PC-9 (cell line): ENCODE results near the gene SPDYE17. TPM values are rescaled to one million over a fixed set of nuclear protein-coding genes. Genes with fewer than 3 reads are reported as not detected.
"Not testable (repeated sequence)": the region's sequence is repeated elsewhere in the genome, so short reads cannot be mapped to it uniquely, and the experiment has no call there.

ENCODE experiments used
- BruUV-seq: library from RNA; stranded (reverse); fragments of 400-500 nt; replicated peaks from 2 replicates; lab custom pipeline; 2021; lab: Mats Ljungman, UMichigan
- CTCF ChIA-PET: fragments of 300-600 bp; sonication (Branson Sonifier 250); formaldehyde crosslinking; loops from one replicate; lab custom pipeline; 2022; ENCODE audit warnings: antibody characterized with exemption; lab: Charles Lee
- POLR2A ChIA-PET: fragments of 300-600 bp; sonication (Branson Sonifier 250); formaldehyde crosslinking; loops from one replicate; lab custom pipeline; 2022; ENCODE audit warnings: antibody characterized with exemption; ENCODE audit not compliant: unreplicated experiment; lab: Charles Lee
- DNase-seq, 2 experiments: peaks; one replicate each; pipeline versions ENCODE4 v3.0.0 to v3.0.0-alpha.2; 2015 to 2022; ENCODE audit warnings: mixed read lengths in 1 of 2
- H2AFZ ChIP-seq: fragments of 200-600 bp; sonication (generic); 2 replicates; pipeline ENCODE4 v1.8.1; 2017; ENCODE audit warnings: antibody characterized with exemption
- H3F3A ChIP-seq: fragments of 200-600 bp; sonication (generic); 2 replicates; pipeline ENCODE4 v1.8.1; 2017; ENCODE audit warnings: antibody characterized with exemption, mild to moderate bottlenecking, low read depth; ENCODE audit not compliant: insufficient read depth
- H3K27ac ChIP-seq: fragments of 200-600 bp; sonication (generic); 2 replicates; pipeline ENCODE4 v1.6.1; 2016; ENCODE audit warnings: mixed run types
- H3K27me3 ChIP-seq: fragments of 200-600 bp; sonication (generic); 2 replicates; pipeline ENCODE4 v1.6.1; 2016; ENCODE audit warnings: low read depth, mixed run types; ENCODE audit not compliant: insufficient read depth
- H3K36me3 ChIP-seq: fragments of 200-600 bp; sonication (generic); 2 replicates; pipeline ENCODE4 v1.6.1; 2016; ENCODE audit warnings: low read depth, mixed run types
- H3K4me1 ChIP-seq: fragments of 200-600 bp; sonication (generic); replicated peaks from 2 replicates; pipeline ENCODE4 v1.6.1; 2016; ENCODE audit warnings: mixed run types; ENCODE audit not compliant: insufficient read depth
- H3K4me2 ChIP-seq: fragments of 200-600 bp; sonication (generic); 2 replicates; pipeline ENCODE4 v1.6.1; 2017; ENCODE audit warnings: mixed run types
- H3K4me3 ChIP-seq: fragments of 200-600 bp; sonication (generic); 2 replicates; pipeline ENCODE4 v1.6.1; 2016; ENCODE audit warnings: mixed run types
- H3K79me2 ChIP-seq: fragments of 200-600 bp; sonication (generic); 2 replicates; pipeline ENCODE4 v1.6.1; 2017; ENCODE audit warnings: low read depth, mixed run types
- H3K9me2 ChIP-seq: fragments of 200-600 bp; sonication (generic); 2 replicates; pipeline ENCODE4 v1.8.1; 2017; ENCODE audit warnings: mild to moderate bottlenecking; ENCODE audit not compliant: insufficient read depth
- H3K9me3 ChIP-seq: fragments of 200-600 bp; sonication (generic); 2 replicates; pipeline ENCODE4 v1.8.1; 2016; ENCODE audit warnings: low read depth; ENCODE audit not compliant: insufficient read depth
- H4K20me1 ChIP-seq: fragments of 200-600 bp; sonication (generic); 2 replicates; pipeline ENCODE4 v1.8.1; 2017; ENCODE audit not compliant: insufficient read depth
- intact Hi-C: fragments of 100-400 bp; cut with micrococcal nuclease; formaldehyde crosslinking; loops from one replicate; pipeline ENCODE4 v1.10.0; 2022; ENCODE audit not compliant: unreplicated experiment
- total RNA-seq: library from RNA; stranded (reverse); gene quantifications from 2 replicates; pipeline ENCODE4 v1.2.3, GENCODE V29; 2021

The SPDYE17 gene
- total RNA-seq, 1 experiment from 2014 or later = not detected

GRCh38 chr7:77005461-77006057, 26.6 kb downstream of the SPDYE17 start:
- H3K36me3 ChIP-seq, H3K4me3 ChIP-seq, H3K27ac ChIP-seq, H3F3A ChIP-seq, H3K9me2 ChIP-seq, H3K79me2 ChIP-seq, H2AFZ ChIP-seq, intact Hi-C loops, DNase-seq, CTCF ChIA-PET, POLR2A ChIA-PET, H4K20me1 ChIP-seq, H3K27me3 ChIP-seq, H3K9me3 ChIP-seq: not testable (repeated sequence)
- peaks cover 42% of the 10 kb centered on the region for H3K4me1 ChIP-seq
- BruUV-seq = TSS peak; percentile 80
- 0 out of 2 replicates have a peak overlapping the region, but pooled peaks have one; percentile 13 for H3K4me2 ChIP-seq

GRCh38 chr7:77004151-77004550, 28.0 kb downstream of the SPDYE17 start:
- CTCF ChIA-PET, H4K20me1 ChIP-seq, H3K4me2 ChIP-seq, H3K27ac ChIP-seq, H3K27me3 ChIP-seq, H3K9me2 ChIP-seq, H3K9me3 ChIP-seq, intact Hi-C loops, H3K4me3 ChIP-seq, H3K36me3 ChIP-seq, H3K79me2 ChIP-seq, POLR2A ChIA-PET, DNase-seq, BruUV-seq, H3F3A ChIP-seq, H2AFZ ChIP-seq: not testable (repeated sequence)
- H3K4me1 ChIP-seq = peaks cover 42% of the 10 kb centered on the region

GRCh38 chr7:77003241-77003640, 28.9 kb downstream of the SPDYE17 start:
- H3K27me3 ChIP-seq, DNase-seq, POLR2A ChIA-PET, intact Hi-C loops, H3K9me3 ChIP-seq, BruUV-seq, H2AFZ ChIP-seq, H3K79me2 ChIP-seq, H3K36me3 ChIP-seq, CTCF ChIA-PET, H3K27ac ChIP-seq, H3F3A ChIP-seq, H4K20me1 ChIP-seq, H3K9me2 ChIP-seq, H3K4me3 ChIP-seq: not testable (repeated sequence)
- Histone ChIP-seq H3K4me2 (peak overlapping the region; percentile 63; the same call in 1 of the 2 replicates), H3K4me1 (peaks cover 42% of the 10 kb centered on the region)

- DNase-seq, H3K36me3 ChIP-seq, intact Hi-C loops, H2AFZ ChIP-seq, H3K9me2 ChIP-seq, H3F3A ChIP-seq, H4K20me1 ChIP-seq, H3K79me2 ChIP-seq, POLR2A ChIA-PET, H3K27me3 ChIP-seq, BruUV-seq, H3K4me3 ChIP-seq, H3K9me3 ChIP-seq: not testable (repeated sequence)
- H3K27ac ChIP-seq = peak overlapping the region; percentile 69
- peak overlapping the region; percentile 63 for H3K4me2 ChIP-seq
- CTCF ChIA-PET = interaction anchor here (0.6 kb wide), 1 partner anchor 207 kb away, joined by 3 read pairs; no protein-coding TSS in a partner anchor
- H3K4me1 ChIP-seq = peaks cover 41% of the 10 kb centered on the region
These were observed 29.4 kb downstream of the SPDYE17 start for GRCh38 chr7:77002678-77003233.

GRCh38 chr7:77002104-77002503, 30.1 kb downstream of the SPDYE17 start:
- DNase-seq = peak; percentile 79 to 94
- H3K4me2 ChIP-seq = peak overlapping the region; percentile 63
- peaks cover 34% of the 10 kb centered on the region for H3K4me1 ChIP-seq
- H3K27me3 ChIP-seq, H4K20me1 ChIP-seq, H3K36me3 ChIP-seq, H3K4me3 ChIP-seq, H3K9me3 ChIP-seq, H3F3A ChIP-seq, H3K79me2 ChIP-seq, BruUV-seq, H3K9me2 ChIP-seq, H2AFZ ChIP-seq, intact Hi-C loops, POLR2A ChIA-PET: not testable (repeated sequence)
- CTCF ChIA-PET = interaction anchor here (0.6 kb wide), 1 partner anchor 208 kb away, joined by 3 read pairs; no protein-coding TSS in a partner anchor
- peak overlapping the region; percentile 69 for H3K27ac ChIP-seq

- H3K79me2 ChIP-seq, DNase-seq, H2AFZ ChIP-seq, POLR2A ChIA-PET, H4K20me1 ChIP-seq, H3K9me3 ChIP-seq, BruUV-seq, H3F3A ChIP-seq, H3K27me3 ChIP-seq, H3K9me2 ChIP-seq, H3K27ac ChIP-seq, H3K4me3 ChIP-seq, H3K36me3 ChIP-seq, H3K4me2 ChIP-seq: not testable (repeated sequence)
- peaks cover 26% of the 10 kb centered on the region for H3K4me1 ChIP-seq
- CTCF ChIA-PET = interaction anchor here (0.5 kb wide), 1 partner anchor 500 kb away, joined by 5 read pairs; no protein-coding TSS in a partner anchor
- intact Hi-C loops = loop anchor here (2.0 kb wide), 1 partner anchor 493 kb away; no protein-coding TSS in a partner anchor
These were observed 32.6 kb downstream of the SPDYE17 start for GRCh38 chr7:76999474-77000107.
